Right lung (tissue), 5 donors: ENCODE measurements around the gene HTR1D. TPM values are rescaled to one million over a fixed set of nuclear protein-coding genes. Genes with fewer than 3 reads are reported as not detected.

Experiments
- DNase-seq, 2 donors: peaks; one replicate each; pipeline ENCODE4 v3.0.0-alpha.2; 2013
- polyA plus RNA-seq, 5 donors: library from polyadenylated mRNA; unstranded; fragments of 120-200 nt; gene quantifications; one replicate each; pipeline versions ENCODE4 v1.2.1 to v1.2.3, GENCODE V29; 2013; ENCODE audit warnings: inconsistent platforms in 1 of 5, low replicate concordance in 1 of 5; ENCODE audit not compliant: insufficient read length in 5 of 5, insufficient read depth in 1 of 5

The HTR1D gene
- polyA plus RNA-seq, 5 donors = 0.08 to 0.34 (median 0.19) TPM

GRCh38 chr1:23187637-23188036 is 29.7 kb downstream of the HTR1D start:
- DNase-seq = no peak

DNA sequence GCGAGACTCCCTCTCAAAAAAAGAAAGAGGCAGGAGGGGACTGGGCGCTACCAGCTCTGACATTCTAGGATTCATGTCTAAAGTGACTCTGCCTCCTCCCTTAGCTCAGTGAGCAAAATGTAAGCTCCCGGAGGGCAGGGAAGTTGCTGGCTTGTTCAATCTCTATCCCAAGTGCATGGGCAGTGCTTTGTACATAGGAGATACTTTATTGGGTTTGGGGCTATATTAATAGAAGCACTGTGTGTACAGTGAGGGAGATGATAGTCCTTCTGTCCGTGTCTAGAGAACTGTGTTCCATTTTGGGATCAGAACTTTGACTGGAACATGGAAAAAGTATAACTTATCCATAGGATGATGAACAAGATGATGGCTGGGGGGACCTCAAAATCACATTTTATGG is 31.9 kb downstream of the HTR1D start:
- no peak for DNase-seq

- no peak for DNase-seq
These were observed 32.9 kb downstream of the HTR1D start for GRCh38 chr1:23184212-23184934.

- DNase-seq = no peak
These were observed 37.4 kb downstream of the HTR1D start for GRCh38 chr1:23179862-23180261.

GRCh38 chr1:23178950-23179349 is 38.4 kb downstream of the HTR1D start:
- no peak for DNase-seq

DNA sequence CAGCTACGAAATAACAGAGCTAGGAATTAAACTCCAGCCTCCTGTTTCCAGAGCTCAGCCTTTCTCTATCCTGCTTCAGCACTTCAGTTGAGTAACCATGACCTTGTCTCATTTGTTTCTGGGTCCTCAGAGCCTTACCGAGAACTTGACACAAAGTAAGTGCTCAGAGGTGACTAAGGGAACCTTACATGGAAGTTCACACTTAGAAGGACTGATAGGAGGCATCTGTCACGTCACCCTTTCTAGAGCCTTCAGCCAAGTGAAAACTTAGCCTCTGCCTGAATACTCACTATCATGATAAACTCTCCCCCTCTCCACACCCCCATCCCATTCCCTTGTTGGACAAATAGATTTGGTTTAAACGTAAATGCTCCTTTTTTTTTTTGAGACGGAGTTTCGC is 38.9 kb downstream of the HTR1D start:
- no peak for DNase-seq

GRCh38 chr1:23177438-23178380 is 39.6 kb downstream of the HTR1D start:
- peak; percentile 83 for DNase-seq

- no peak for DNase-seq
These were observed 40.3 kb downstream of the HTR1D start for GRCh38 chr1:23177031-23177430.

GRCh38 chr1:23174426-23175110 is 42.7 kb downstream of the HTR1D start:
- DNase-seq = no peak

GRCh38 chr1:23171181-23171755 is 46.0 kb downstream of the HTR1D start:
- DNase-seq = no peak

DNA sequence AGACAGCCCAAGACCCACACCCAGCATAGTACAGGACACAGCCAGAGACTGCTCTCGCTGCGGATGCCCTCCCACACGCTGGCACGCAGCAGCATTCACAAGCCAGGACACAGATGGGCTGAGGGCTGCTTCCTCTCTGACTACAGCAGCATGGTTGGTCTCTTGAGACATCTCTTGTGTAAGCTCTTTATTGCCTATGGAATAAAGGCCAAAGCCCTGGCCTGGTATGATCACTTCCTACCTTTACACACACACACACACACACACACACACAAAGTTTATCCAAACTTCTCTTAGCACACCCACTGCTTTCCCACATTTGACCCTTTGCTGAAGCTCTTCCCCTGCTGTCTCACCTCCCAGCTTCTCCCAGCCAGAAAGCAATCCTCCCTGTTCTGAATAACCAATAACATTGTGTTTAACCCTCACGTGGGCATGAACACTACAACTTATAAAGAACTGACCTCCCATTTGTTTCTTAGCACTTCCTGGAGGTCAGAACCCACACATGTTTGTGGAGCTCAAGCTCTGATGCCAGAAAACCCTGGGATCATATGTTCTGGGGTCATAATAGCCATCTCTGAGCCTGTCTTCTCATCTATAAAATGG is 47.5 kb downstream of the HTR1D start:
- no peak for DNase-seq

- DNase-seq = no peak
These were observed 48.1 kb downstream of the HTR1D start for GRCh38 chr1:23169195-23169575.

DNA sequence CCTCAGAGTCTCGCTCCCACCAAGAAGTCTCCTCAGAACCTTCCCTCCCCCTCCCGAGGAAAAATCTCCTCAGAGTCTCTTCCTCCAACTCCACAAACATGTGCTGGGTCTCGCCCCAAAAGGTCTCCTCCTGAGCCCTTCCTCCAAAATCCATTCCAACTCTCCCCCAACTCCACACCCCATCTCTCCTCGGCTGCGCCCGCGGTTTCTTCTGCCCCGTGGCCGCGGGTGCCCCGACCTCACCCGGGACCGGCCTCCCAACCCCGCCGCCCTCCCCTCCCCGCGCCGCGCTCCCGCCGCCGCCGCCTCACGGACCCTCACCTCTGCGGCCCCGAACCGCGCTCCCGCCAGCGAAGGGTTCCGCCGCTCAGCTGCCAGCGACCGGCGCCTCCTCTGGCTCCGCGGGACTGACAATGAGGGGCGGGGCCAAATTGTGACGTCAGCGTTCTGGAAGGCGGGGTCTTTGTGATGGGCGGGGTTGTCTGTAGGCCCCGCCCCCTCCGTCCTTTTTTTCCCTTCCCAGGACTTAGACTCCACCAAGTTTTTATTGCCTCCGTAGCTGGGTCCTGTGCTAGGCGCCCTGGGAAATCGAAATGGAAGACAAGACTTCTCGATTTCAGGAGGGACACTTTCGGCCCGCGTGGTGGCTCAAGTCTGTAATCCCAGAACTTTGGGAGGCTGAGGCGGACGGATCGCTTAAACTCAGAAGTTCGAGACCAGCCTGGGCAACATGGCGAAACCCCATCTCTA is 48.7 kb downstream of the HTR1D start, which contains the start of gene LUZP1:
Gene LUZP1 (minus strand): TSS at position 412 of the 750 bp plus-strand sequence.
- DNase-seq = peak; percentile 84 to 88

DNA sequence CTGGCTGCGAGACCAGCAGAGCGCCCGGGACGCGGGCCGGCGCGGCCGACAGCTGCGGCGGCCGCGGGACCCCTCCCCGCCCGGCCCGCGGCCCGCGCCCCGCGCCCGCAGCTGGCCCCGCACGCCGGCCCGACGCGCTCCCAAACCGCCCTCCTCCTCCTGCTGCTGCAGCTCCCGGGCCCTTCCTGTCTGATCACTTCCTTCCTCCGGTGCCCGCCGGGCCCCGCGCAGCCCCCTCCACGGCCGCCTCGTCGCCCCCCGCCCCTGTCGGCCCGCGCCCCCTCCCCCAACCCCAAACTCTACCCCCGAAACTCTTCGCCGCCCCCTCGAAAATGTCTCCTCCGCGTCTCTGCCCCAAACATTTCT is 49.2 kb downstream of the HTR1D start:
- DNase-seq = no peak

DNA sequence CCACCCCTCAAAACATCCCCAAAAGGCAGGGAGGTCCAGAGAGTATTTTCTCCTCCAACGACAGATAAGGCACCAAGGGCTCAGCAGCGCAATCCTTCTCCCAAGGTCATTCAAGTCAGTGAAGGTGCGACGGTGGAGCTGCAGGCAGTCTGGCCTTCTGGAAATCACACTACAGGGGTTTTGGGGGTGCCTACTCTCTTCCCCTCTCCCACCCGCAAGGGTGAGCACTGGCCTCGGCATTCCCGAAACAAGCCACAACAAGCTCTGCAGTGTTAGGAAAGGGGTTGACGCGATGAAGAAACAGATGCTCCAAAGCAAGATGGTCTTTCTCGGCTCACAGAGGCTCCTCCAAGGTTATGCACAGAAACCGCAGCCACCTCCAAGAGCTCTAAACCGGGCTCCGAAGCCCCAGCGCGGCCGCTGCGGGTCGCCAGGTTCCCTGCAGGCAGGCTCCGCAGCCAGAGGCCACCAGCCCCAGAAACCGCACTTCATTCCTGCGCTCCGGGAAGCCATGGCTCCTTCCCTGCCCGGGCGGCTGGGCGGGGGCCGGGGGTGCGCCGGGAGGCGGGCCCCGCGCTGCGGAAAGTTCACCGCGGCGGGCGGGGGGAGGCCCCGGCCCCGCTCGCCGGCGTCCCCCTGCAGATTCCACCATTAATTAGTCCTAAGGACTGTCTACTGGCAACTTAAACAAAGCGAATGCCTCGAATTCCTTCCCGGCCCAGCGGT is 49.8 kb downstream of the HTR1D start:
- no peak for DNase-seq

GRCh38 chr1:23166854-23167253 is 50.4 kb downstream of the HTR1D start:
- DNase-seq = no peak

DNA sequence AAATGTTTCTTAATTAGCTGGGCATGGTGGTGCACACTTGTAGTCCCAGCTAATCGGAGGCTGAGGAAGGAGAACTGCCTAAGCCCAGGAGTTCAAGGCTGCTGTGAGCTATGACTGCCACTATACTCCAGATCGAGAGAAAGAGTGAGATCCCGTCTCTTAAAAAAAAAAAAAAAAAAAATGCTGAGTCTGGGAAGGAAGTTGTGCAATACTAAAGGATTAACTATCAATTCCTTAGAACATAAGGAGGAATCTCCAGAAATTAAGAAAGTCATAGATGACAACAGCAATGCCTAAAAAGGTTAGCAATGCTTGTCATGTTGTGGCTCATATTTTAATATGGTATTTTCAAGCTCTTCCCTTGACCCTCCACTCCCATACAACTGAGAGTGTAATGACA is 53.9 kb downstream of the HTR1D start:
- DNase-seq = no peak

DNA sequence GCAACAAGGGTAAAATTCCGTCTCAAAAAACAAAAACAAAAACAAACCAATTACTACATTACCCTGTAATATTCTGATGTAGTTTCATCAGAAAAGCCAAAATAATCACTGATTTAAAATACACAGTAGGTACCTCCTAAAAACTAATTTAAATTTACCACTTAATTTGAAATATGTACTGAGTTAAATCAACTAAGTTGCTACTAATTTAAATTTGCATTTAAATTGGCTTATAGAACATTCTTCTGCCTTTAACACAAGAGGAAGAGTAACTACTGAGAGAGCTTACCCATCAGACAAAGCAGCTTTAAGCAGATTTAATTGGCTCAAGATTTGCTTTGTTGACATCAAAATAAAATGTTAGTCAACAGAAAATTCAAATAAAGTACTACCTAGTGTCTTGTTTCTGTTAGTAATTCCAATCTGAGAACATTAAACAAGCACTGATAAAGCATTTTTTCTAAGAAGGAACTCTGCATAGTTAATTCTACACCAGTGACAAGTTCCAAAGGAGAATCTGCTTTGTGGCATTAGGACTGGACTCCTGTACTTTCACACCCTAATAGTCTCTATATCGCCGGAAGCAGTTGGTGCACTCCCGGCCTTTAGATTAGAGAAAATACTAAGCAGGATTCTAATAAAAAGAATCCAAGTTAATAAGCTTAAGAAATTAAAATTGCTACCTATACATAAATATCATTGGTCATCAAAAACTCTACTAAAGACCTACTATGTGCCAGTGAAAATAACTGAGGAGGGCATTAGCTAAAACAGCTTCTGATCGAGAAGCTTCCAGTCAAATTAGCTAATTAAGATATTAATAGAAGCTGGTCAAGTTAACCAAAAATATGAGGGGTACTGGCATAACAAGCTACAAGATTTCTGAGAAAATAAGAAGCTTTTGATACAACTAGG is 57.1 kb downstream of the HTR1D start:
- DNase-seq = no peak

DNA sequence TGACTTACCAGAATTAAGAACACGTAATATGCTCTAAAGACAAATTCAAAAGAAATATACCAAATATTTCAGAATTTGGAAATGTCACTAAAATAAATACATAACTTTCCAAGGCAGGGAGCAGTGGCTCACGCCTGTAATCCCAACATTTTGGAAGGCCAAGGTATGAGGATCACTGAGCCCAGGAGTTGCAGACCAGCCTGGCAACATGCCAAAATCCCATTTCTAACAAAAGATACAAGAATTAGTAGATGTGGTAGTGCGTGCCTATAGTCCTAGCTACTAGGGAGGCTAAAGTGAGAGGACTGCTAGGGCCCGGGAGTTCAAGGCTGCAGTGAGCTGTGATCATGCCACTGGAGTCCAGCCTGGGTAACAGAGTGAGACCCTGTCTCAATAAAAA is 60.4 kb downstream of the HTR1D start:
- DNase-seq = no peak
